ENCODE data around the gene DGKH. TPM values are rescaled to one million over a fixed set of nuclear protein-coding genes. Genes with fewer than 3 reads are reported as not detected.
"Not testable (repeated sequence)": the region's sequence is repeated elsewhere in the genome, so short reads cannot be mapped to it uniquely, and the experiment has no call there.

Gene DGKH
- total RNA-seq, 1 experiment from 2014 or later: 11.3 TPM

GRCh38 chr13:42153199-42154113 is 105.0 kb downstream of the DGKH start:
- H3K4me3 ChIP-seq: no peak overlapping the region
- DNase-seq (ENCODE audit: low read depth in 1 of 2, low spot score in 2 of 2): peak in 1 of 2 experiments; percentile 8

DNA sequence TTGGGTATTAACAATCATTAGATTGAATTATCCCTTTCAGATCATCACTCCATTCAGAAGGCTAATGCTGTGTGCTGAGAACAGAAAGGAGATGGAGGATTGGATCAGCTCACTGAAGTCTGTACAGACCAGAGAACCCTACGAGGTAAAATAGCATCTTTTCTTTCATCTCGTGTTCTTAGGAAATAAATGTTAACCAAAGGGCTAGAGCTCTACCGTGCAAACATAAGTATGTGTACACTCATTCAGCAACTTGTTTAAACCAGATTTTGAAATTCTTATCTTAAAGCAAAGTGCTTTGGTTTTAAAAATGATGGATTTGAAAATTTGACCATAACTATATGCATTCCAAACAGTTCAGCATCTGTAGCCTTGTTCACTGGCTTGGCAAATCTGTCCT is 106.8 kb downstream of the DGKH start:
- H3K4me1 ChIP-seq (replicated peaks): peaks cover 10% of the 10 kb centered on the region
- no peak overlapping the region for H3K4me3 ChIP-seq
- H3K27ac ChIP-seq: no peak overlapping the region
- H3K9me3 ChIP-seq (replicated peaks): no peaks in the 10 kb centered on the region
- H3K27me3 ChIP-seq (replicated peaks): no peaks in the 10 kb centered on the region
- DNase-seq (ENCODE audit: low read depth in 1 of 2, low spot score in 2 of 2): no peak
- peaks cover 17% of the 10 kb centered on the region for H3K36me3 ChIP-seq

More at GRCh38 chr13:42153199-42154113, 105.0 kb downstream of the DGKH start:
- Histone ChIP-seq H3K27ac (no peak overlapping the region), H3K27me3 (replicated peaks) (no peaks in the 10 kb centered on the region), H3K9me3 (replicated peaks) (no peaks in the 10 kb centered on the region), H3K36me3 (peaks cover 8% of the 10 kb centered on the region), H3K4me1 (replicated peaks) (peaks cover 10% of the 10 kb centered on the region)

GRCh38 chr13:42163338-42163737 is 114.9 kb downstream of the DGKH start:
- peaks cover 23% of the 10 kb centered on the region for H3K36me3 ChIP-seq
- not testable (repeated sequence) for H3K4me1 ChIP-seq (replicated peaks); H3K27ac ChIP-seq; DNase-seq (ENCODE audit: low read depth in 1 of 2, low spot score in 2 of 2); H3K4me3 ChIP-seq; H3K9me3 ChIP-seq (replicated peaks); H3K27me3 ChIP-seq (replicated peaks)

DNA sequence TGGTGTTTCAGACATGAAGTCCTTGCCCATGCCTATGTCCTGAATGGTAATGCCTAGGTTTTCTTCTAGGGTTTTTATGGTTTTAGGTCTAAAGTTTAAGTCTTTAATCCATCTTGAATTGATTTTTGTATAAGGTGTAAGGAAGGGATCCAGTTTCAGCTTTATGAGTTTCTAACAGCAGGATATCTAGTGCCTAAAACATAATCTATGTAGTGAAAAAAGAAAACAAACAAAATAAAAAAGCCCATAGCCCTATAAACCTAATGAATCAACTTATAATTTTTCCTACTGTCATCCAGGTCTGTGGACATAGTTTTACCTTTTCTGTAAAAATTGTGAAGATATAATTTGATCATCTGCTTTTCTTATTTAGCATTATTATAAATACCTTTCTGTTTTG is 115.5 kb downstream of the DGKH start:
- not testable (repeated sequence) for H3K4me1 ChIP-seq (replicated peaks); H3K27me3 ChIP-seq (replicated peaks); H3K27ac ChIP-seq; H3K4me3 ChIP-seq; H3K9me3 ChIP-seq (replicated peaks); DNase-seq (ENCODE audit: low read depth in 1 of 2, low spot score in 2 of 2)
- H3K36me3 ChIP-seq: peaks cover 23% of the 10 kb centered on the region

DNA sequence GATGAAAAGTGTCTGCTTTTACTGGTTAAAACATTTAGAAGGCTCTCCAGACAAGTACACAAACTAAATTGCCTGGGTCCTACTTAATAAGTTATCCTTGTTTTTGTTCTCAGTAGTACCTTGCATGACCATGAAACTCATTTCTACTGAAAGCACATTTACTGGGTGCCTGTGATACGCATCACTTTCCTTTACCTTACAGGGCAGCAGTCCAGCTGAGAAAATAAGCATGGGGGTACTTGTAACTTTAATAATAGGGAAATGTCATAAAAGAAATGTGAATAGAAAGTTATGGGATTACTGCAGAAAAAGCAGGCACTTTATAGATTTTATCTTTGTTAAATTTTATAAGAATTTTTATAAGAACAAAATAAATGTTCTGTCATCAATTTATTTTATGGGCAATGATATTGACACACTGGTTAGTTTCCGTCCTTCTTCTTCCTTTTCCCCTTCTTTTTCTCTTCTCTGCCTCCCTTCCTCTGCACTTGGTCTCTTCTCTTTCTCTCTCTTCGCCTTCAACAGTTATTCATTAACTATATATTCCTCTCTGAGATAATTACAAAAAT is 116.2 kb downstream of the DGKH start:
- DNase-seq (ENCODE audit: low read depth in 1 of 2, low spot score in 2 of 2): no peak

DNA sequence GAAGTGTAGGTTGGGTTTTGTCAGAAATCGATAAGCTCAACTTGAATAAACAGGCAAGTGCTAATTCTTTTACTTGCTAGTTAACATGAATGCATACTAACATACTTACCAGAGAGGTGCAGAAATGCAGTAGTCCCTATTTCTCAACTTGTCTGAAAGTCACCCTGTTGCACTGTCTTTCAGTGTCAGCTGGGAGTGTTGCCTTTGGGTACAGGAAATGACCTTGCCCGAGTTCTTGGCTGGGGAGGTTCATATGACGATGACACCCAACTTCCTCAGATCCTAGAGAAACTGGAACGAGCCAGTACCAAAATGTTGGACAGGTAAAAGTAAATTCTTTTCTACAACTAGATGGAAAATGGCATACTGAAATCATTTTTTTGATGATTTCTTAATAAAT is 120.0 kb downstream of the DGKH start:
- Histone ChIP-seq H3K27ac (no peak overlapping the region), H3K4me1 (replicated peaks) (0 out of 2 replicates have a peak, but pooled peaks cover 11% of the 10 kb centered on the region), H3K4me3 (no peak overlapping the region), H3K36me3 (peaks cover 9% of the 10 kb centered on the region), H3K27me3 (replicated peaks) (no peaks in the 10 kb centered on the region), H3K9me3 (replicated peaks) (no peaks in the 10 kb centered on the region)
- DNase-seq (ENCODE audit: low read depth in 1 of 2, low spot score in 2 of 2): no peak

More for the DNA sequence above, 116.2 kb downstream of the DGKH start:
- Histone ChIP-seq H3K4me3 (no peak overlapping the region), H3K27me3 (replicated peaks) (no peaks in the 10 kb centered on the region), H3K9me3 (replicated peaks) (no peaks in the 10 kb centered on the region), H3K27ac (no peak overlapping the region), H3K4me1 (replicated peaks) (no peaks in the 10 kb centered on the region), H3K36me3 (peaks cover 22% of the 10 kb centered on the region)

DNA sequence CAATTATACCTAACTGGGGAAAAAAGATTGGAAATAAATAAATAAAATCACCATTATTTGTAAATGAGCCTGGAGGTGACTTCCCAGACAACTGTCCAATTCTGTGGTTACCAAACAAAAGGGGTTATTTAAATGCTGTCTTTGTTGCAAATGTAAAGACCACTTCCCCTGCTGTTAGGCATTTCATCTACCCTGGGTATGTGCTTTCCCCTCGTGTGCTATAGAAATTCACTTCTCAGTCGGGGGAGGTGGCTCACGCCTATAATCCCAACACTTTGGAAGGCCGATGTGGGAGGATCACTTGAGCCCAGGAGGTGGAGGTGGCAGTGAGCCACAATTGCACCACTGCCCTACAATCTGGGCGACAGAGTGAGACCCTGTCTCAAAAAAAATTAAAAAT is 121.6 kb downstream of the DGKH start:
- no peak for DNase-seq (ENCODE audit: low read depth in 1 of 2, low spot score in 2 of 2)
- no peak overlapping the region for H3K4me3 ChIP-seq
- no peaks in the 10 kb centered on the region for H3K27me3 ChIP-seq (replicated peaks)
- H3K36me3 ChIP-seq: peaks cover 12% of the 10 kb centered on the region
- no peaks in the 10 kb centered on the region for H3K9me3 ChIP-seq (replicated peaks)
- peaks cover 25% of the 10 kb centered on the region for H3K4me1 ChIP-seq (replicated peaks)
- H3K27ac ChIP-seq: no peak overlapping the region

DNA sequence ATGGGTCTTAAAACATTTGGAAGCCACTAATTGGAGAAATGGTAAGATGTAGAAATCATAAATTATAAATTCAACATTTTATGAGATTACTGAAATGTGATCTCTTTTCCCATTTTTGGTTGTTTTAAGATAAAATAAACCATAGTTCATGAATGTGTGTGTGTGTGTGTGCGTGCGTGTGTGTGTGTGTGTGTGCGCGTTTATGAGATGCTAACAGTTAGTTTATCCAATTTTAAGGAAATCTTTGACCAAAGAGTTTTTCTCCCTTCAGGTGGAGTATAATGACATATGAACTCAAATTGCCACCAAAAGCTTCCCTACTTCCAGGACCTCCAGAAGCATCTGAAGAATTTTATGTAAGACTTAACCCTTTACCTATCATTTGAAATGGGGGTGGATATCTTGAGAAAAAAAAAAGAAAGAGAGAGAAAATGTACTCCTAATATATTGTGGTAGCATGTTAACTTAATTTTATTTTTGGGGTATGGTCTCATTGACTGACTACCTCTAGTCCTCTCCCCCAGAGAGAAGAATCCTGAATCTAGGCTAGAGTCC is 125.4 kb downstream of the DGKH start:
- H3K9me3 ChIP-seq (replicated peaks): no peaks in the 10 kb centered on the region
- peak overlapping the region; percentile 18; the same call in 1 of the 2 replicates for H3K27ac ChIP-seq
- no peak for DNase-seq (ENCODE audit: low read depth in 1 of 2, low spot score in 2 of 2)
- peaks cover 34% of the 10 kb centered on the region for H3K4me1 ChIP-seq (replicated peaks)
- peaks cover 14% of the 10 kb centered on the region for H3K36me3 ChIP-seq
- no peak overlapping the region for H3K4me3 ChIP-seq
- H3K27me3 ChIP-seq (replicated peaks): 0 out of 2 replicates have a peak, but pooled peaks cover 4% of the 10 kb centered on the region

DNA sequence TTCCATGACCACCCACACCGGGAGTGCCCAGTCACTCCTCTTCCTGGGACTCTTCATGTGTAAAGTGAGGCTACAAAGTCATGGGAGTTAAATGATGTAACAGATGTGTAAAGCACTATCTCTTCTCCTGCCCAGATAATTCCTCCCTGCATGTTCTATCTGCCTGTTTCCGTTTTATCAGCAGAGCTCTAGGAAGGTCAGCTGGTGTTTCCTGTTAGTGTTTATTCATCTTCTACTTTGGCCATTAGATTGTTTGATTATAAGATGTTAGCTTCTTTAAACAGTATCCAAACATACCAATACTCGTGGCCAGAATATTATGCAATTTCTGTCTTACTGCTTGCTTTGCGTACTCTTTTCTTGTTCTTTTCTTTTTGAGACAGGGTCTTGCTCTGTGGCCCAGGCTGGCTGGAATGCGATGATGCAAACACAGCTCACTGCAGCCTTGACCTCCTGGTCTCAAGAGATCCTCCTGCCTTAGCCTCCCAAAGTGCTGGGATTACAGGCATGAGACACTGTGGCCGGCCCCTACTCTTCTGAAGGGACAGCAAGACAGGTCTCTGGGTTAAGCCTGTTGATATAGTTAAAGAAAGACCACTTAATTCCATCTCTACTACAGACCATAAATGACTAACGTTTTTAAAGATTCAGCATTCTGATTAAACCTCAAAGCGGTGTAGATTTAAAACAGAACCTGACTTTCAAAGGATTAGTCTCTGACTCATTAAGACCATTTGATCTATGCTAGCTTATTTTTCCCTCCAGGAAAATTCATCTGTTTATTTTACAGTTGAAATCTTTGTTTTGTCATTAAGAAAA is 126.1 kb downstream of the DGKH start:
- no peak overlapping the region for H3K4me3 ChIP-seq
- peak overlapping the region; percentile 28 for H3K27ac ChIP-seq
- peaks cover 11% of the 10 kb centered on the region for H3K36me3 ChIP-seq
- peaks cover 34% of the 10 kb centered on the region for H3K4me1 ChIP-seq (replicated peaks)
- H3K27me3 ChIP-seq (replicated peaks): 0 out of 2 replicates have a peak, but pooled peaks cover 5% of the 10 kb centered on the region
- DNase-seq (ENCODE audit: low read depth in 1 of 2, low spot score in 2 of 2): peak in 1 of 2 experiments; percentile 34
- H3K9me3 ChIP-seq (replicated peaks): no peaks in the 10 kb centered on the region

DNA sequence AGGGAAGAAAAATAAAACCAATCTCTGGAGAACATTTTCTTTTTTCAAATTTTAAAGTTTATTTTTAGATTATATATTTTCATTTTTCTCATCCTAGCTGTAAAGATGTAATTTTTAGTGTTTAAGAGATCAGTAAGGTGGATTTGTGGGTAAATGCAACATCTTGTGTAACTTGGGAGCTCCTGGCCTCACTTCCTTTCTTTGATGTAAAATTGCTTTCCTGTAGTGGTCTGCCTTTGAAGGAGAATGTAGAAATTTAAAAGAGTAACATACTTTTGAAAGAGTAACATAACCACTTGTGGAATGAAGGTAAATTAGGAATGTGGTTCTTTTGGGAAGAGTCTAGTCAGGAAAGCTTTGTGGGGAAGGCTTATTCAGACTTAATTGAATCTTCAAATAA is 127.8 kb downstream of the DGKH start:
- no peaks in the 10 kb centered on the region for H3K9me3 ChIP-seq (replicated peaks)
- DNase-seq (ENCODE audit: low read depth in 1 of 2, low spot score in 2 of 2): no peak
- H3K4me3 ChIP-seq: no peak overlapping the region
- peaks cover 11% of the 10 kb centered on the region for H3K36me3 ChIP-seq
- H3K4me1 ChIP-seq (replicated peaks): peaks cover 25% of the 10 kb centered on the region
- 0 out of 2 replicates have a peak, but pooled peaks cover 5% of the 10 kb centered on the region for H3K27me3 ChIP-seq (replicated peaks)
- no peak overlapping the region for H3K27ac ChIP-seq

- 0 out of 2 replicates have a peak, but pooled peaks cover 5% of the 10 kb centered on the region for H3K27me3 ChIP-seq (replicated peaks)
- H3K4me1 ChIP-seq (replicated peaks): peaks cover 24% of the 10 kb centered on the region
- H3K9me3 ChIP-seq (replicated peaks): no peaks in the 10 kb centered on the region
- H3K4me3 ChIP-seq: no peak overlapping the region
- H3K27ac ChIP-seq: no peak overlapping the region
- peaks cover 11% of the 10 kb centered on the region for H3K36me3 ChIP-seq
- no peak for DNase-seq (ENCODE audit: low read depth in 1 of 2, low spot score in 2 of 2)
These were observed 128.7 kb downstream of the DGKH start for GRCh38 chr13:42177189-42177588.

DNA sequence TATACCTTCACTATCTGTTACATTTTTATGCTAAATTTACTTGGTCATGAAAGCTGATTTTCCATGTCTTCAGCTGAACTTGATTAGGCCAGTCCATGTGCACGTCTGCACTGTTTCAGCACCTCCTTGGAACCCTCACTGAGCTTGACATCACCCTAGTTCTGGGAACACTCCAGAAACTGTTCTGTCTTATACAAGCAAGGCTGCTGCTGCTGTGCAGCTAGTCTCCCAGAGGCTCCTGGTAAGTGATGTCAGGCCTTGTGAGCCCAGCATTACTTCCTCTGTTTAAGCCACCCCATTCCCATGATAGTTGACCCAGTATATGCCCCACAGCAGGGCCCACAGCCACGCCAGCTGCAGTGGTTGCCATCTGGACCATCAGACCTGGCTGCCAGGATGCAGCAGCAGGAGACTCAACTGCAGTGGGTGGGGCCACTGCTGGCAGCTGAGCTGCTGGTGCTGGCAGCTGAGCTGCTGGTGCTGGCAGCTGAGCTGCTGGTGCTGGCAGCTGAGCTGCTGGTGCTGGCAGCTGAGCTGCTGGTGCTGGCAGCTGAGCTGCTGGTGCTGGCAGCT is 133.0 kb downstream of the DGKH start:
- H3K27ac ChIP-seq: no peak overlapping the region
- no peaks in the 10 kb centered on the region for H3K9me3 ChIP-seq (replicated peaks)
- no peak overlapping the region for H3K4me3 ChIP-seq
- H3K27me3 ChIP-seq (replicated peaks): 0 out of 2 replicates have a peak, but pooled peaks cover 5% of the 10 kb centered on the region
- H3K36me3 ChIP-seq: peaks cover 8% of the 10 kb centered on the region; the same call in 1 of the 2 replicates
- no peak for DNase-seq (ENCODE audit: low read depth in 1 of 2, low spot score in 2 of 2)
- no peaks in the 10 kb centered on the region for H3K4me1 ChIP-seq (replicated peaks)

DNA sequence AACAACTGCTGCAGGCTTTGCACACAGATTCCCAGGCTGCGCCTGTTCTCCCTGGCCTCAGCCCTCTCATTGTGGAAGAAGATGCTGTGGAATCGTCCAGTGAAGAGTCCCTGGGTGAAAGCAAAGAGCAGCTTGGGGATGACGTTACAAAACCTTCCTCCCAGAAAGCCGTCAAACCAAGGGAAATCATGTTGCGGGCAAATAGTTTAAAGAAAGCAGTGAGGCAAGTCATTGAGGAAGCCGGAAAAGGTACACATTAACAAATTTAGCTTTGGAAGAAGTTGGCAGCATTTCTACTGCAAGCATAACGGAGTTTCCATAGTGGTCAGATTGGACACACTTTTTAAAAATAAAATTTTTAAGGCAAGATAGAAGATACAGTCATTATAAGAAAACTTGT is 140.6 kb downstream of the DGKH start:
- no peak overlapping the region for H3K27ac ChIP-seq
- H3K4me3 ChIP-seq: no peak overlapping the region
- H3K4me1 ChIP-seq (replicated peaks): no peaks in the 10 kb centered on the region
- H3K36me3 ChIP-seq: peaks cover 18% of the 10 kb centered on the region
- no peaks in the 10 kb centered on the region for H3K27me3 ChIP-seq (replicated peaks)
- no peak for DNase-seq (ENCODE audit: low read depth in 1 of 2, low spot score in 2 of 2)
- no peaks in the 10 kb centered on the region for H3K9me3 ChIP-seq (replicated peaks)

Measured in SJSA1 (cell line).